ENCODE data around the gene RASA3. TPM values are rescaled to one million over a fixed set of nuclear protein-coding genes. Genes with fewer than 3 reads are reported as not detected.

Gene RASA3
- total RNA-seq, 1 donor from 2014 or later, result 25.4 TPM

DNA sequence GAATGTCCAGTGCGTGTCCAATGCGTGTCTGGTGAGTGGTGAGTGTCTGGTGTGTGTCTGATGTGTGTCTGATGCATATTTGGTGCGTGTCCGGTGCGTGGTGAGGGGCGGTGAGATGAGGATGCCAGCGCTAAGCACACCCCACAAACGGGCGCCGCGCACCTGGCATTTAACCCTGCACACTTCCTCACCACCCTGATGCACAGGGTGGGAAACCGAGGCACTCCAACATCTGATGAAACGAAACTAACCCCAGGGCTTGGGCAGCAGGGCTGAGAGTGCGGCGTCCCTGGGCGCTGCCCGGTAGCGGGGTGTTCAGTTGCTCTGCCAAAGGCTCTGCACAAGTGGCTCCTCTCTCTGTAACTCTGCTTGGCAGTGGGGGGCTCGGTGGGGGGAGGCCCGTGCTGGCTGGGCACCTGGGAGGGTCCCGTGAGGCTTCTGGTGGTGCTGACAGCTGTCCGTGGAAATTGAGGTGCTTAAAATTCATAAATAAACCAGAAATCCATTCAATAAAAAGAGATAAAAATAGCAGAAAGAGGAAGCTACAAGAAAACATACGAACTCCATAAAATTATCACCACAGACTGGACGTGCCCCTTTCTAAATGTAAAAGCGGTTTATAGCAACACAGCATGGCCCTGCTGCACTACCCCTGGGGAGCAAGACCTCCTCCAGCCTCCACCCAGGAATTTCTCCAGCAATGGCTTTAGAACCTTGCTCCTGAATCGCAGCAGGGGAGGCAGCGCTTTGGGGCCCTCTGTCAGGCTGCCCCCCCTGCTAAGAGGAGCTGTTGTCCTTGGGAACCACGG is 76.0 kb downstream of the RASA3 start:
- DNase-seq (ENCODE audit: low read depth in 2 of 2), result no peak

DNA sequence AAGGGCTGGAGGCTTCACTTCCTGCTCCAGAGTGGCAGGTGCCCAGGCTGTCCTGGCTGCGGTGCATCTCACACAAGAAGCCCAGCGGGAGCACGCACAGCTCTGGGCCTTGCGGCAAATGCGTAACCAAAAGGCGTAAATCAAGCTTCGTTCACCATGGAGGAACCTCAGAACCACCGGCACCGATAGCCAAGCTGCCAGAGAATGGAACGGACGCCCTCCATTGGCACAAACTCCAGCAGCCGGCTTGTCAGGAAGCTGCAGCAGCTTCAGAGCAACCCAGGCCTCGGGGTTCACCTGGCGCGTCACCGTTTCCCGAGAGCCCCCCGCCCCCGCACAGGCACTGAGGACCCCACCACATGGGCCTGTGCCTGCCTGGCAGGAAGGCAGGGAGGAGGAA is 76.7 kb downstream of the RASA3 start:
- DNase-seq (ENCODE audit: low read depth in 2 of 2), result no peak

DNA sequence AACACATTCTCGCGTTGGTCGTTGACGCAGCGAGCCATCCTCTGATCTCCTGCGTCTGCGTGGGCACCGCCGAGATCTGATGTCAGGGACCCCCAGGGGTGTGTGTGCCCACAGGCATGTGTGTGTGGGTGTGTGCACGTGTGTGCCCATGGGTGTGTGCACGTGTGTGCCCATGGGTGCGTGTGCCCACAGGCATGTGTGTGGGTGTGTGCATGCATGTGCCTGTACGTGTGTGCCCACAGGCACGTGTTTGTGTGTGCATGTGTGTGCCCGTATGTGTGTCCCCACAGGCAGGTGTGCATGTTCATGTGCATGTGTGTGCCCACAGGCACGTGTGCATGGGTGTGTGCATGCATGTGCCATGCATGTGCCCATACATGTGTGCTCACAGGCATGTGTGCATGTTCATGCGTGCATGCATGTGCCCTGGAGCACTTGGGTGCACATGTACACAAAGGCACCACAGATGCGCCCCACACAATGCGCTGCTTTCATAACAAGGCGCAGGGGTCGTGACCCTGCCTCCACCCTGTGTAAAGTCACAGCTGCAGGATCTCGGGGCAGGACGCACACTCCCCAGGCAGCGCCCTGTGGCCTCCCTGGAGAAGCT is 77.5 kb downstream of the RASA3 start:
- no peak for DNase-seq (ENCODE audit: low read depth in 2 of 2)

DNA sequence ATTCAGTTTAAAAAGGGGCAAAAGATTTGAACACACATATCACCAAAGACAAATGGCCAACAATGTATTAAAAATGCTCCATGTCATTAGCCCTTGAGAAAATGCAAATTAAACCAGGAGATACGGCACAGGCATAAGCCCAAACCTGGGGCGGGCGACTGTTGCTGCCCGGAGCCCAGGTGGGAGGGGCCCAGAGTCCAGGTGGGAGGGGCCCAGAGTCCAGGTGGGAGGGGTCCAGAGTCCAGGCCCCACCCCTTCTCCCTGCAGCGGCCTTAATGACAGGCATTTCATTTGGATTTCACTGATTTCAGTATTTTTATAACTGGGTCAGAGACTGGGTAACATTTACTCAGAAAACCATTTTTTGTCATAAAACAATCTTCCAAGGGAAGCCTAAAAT is 78.2 kb downstream of the RASA3 start:
- no peak for DNase-seq (ENCODE audit: low read depth in 2 of 2)

DNA sequence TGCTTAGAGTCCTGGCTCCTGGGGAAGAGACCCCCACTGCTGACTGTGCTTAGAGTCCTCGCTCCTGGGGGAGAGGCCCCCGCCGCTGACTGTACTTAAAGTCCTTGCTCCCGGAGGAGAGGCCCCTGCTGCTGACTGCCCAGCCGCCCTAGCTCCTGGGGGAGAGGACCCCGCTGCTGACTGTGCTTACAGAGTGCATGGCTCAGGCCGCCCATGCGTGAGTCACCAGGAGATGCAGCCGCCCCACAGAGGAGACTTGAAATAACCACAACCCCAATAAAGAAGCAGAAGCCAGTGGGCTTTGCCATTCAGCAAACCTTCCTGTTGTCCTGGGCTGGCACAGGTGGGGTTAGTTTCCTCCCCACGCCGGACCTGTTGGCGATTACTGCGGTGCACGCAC is 79.4 kb downstream of the RASA3 start:
- DNase-seq (ENCODE audit: low read depth in 2 of 2), result no peak

DNA sequence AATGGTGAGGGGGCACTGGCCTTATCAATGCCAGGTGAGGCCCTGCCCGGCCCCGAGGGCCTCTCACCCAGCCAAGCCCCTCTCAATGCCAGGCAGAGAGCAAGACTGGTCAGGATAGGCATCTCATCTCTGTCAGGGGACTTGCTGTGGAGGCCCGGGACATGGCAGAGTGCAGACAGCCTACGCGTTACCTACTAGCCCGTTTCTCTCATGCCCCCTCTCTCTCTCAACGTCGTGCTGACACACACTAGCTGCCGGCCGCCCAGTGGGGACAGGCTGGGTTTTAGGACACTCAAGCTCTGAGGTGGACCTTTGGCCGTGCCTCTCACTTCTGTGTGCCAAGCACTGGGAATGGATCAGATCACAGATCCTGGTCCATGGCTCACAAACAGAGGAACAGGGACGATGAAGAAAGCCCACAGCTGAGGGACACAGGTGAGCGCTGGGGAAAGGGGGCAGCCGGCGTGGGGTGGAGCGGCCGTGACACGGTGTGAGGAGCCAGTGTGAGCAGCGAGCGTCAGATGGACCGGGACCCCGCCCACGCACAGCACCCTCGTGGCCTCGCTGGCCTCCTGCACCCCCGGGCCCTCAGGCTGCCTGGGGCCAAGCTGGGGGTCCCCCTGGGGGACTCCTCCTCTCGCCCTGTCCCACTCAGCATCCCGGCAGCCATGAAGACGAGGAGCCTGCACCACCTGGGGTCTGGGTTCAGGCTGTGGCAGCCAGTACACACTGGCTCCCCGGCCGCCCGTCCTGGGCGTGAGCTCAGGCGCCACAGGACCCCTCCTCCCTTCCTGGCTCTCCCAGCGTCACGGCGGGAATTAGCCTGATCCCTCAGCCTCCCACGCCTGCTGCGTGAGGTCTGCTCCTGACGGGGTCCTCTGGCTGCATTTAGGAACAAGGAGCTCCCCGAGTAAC is 81.6 kb downstream of the RASA3 start:
- no peak for DNase-seq (ENCODE audit: low read depth in 2 of 2)

DNA sequence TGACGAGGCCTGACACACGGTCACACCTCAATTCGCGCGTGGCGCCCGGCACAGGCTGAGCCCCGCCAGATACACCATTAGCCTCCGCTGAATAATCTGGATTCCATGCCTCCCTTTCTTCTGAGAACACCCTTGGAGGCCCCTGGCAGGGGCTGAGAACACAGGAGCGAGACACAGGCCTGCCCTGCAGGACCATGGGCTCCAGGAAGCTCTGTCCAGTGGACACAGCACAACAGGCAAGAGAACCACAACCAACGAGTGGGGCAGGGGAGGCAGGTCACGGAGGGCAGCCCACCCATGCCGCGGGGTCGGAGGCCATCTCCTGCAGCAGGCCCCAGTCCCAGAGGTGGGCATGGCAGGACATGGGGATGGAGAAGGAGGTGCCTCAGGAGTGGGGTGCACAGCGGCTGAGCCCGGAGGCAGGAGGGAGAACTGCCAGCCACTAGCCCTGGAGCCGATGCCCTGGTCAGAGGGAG is 82.8 kb downstream of the RASA3 start:
- DNase-seq (ENCODE audit: low read depth in 2 of 2), result no peak

DNA sequence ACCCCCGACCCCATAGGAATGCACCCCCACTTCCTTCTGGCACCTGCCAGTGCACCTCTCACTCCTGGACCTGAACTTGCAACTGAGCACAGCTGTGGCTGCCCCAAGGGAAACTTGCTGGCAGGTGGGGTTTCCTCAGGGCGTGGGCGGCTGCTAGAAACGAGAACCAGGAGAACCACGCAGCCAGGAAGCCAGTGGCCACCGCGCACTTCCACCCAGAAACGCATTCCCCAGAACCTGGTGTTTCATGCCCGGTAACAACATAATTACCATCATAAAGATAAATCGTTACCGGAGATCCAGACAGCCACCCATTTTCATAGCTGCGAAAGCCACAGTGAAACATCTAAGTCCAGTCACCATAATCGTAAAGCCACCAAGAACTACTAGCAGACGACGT is 83.4 kb downstream of the RASA3 start:
- no peak for DNase-seq (ENCODE audit: low read depth in 2 of 2)

DNA sequence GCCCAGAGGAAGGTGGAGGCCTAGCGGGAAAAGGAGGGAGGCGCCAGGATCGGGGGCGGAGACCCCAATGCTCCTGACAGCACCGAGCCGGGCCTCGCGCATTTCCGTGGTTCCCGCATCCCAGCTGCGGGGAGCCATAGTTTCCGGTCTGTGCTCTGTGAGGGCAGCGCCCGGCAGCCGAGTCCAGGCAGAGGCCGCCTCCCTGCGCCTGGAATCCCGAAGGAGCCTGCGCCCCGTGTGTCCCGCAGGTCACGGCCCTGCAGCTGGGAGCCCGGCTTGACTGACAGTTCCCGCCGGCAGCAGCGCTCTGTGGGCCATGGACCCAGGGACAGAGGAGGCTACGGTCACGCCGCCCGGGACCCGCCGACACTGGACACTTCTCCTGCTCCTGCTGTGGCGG is 84.0 kb downstream of the RASA3 start:
- DNase-seq (ENCODE audit: low read depth in 2 of 2), result no peak

DNA sequence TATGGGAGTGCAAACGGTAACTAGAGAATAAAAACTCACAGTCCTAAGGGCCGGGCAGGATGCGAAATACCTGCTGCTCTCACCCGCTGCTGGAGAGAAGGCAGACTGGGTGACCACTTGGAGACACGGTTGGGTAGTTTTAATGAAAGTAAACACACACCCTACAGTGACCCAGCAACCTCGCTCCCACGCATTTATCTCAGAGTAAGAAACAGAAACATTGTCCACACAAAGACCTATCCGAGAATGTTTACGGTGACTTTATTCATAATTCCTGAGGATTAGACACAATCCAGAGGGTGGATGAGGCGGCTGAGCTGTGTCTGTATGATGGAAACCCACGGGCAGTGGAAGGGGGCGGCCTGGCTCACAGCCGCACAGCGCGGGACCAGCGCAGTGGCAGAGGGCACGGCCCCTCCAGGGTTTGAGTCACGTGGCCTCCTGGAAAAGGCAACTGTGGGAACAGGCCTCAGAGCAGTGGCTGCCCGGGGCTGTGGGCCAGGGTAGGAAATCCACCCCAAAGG is 85.0 kb downstream of the RASA3 start:
- no peak for DNase-seq (ENCODE audit: low read depth in 2 of 2)

DNA sequence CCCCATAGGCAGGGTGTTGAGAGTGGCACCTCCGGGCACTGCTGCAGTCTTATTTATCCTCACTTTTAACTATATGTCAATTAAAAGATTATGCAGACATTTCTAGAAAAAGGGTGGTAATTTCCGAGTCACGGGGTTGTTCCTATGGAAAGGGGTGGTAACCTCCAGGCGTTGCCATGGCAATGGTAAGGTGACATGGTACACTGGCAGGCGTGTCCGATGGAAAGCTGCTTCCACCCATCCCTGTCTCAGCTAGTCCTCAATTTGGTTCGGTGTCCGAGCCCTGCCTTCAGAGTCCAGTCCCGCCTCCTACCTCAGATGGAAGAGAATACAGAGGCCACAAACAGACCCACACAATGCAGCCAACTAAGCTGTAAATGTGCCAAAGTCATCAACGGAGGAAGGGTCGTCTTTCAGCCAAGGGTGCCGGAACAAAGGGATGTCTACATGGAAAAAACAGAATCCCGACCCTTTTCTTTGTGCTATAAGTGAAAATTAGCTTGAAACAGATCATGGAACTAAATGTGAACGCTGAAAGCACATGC is 85.9 kb downstream of the RASA3 start:
- DNase-seq (ENCODE audit: low read depth in 2 of 2), result peak in 1 of 2 donors; percentile 60

DNA sequence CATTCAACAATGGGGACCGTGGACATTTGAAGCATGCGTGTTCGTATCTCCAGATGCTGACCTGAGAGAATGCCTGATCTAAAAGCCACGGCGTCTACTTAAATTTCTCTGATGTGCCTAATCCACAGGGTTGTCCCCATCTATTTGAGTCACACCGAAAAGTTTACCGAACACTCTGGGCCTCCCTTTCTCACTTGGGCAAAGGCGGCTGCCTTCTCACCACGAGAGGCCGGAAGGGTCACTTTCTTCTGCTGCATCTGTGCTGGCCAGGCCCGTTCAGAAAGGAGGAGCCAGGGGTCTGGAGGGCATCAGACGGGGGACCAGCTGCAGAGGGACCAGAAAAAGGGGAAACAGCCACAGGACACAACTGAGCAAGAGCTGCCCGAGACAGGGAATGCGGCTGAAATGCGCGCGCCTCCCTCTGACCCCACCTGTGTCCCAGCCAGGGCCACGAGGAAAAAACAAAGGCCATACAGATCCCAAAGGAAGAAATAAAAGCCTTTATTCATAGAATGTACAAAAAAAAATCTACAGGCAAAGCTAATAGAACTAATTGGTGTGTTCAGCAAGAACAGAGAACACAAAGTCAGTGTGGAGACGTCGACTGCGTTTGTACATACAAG is 87.2 kb downstream of the RASA3 start:
- DNase-seq (ENCODE audit: low read depth in 2 of 2), result no peak

DNA sequence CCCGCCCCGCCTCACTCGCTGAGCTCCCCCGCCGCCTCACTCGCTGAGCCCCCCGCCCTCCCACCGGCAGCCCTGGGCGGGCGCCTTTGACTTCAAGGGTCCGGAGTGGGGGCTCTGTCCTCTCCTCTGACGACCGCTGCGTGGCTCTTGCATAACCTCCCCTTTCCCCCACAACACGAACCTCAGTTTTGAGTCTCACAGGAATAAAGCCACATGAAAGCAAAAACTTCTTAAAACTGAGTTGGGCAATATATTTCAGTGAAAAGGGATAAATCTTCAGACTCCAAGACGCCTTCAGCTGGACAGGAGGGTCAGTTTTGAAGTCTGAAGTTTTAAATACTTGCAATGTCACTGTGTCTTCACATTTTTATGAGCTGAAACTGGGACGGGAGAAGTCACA is 87.9 kb downstream of the RASA3 start:
- DNase-seq (ENCODE audit: low read depth in 2 of 2), result no peak

DNA sequence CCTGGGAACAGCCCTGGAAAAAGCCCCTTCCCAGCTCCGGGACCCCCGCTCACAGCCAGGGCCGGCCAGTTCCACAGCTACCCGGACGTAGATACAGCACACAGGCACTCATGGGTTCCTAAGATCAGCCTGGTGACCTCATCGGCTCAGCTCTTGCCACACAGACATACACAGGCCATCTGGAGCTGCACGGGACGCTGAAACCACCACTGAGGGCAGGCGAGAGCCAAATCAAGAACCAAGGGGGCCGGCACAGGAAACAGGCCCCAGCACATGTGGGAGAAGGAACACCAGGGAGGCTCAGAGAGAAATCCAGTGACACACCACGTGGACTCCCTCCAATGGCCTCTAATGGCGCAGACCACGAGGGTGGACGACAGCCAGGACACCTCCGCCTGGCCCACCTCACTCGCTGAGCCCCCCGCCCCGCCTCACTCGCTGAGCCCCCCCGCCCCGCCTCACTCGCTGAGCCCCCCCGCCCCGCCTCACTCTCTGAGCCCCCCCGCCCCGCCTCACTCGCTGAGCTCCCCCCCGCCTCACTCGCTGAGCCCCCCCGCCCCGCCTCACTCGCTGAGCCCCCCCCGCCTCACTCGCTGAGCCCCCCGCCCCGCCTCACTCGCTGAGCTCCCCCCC is 88.9 kb downstream of the RASA3 start:
- DNase-seq (ENCODE audit: low read depth in 2 of 2), result peak in 1 of 2 donors; percentile 83

DNA sequence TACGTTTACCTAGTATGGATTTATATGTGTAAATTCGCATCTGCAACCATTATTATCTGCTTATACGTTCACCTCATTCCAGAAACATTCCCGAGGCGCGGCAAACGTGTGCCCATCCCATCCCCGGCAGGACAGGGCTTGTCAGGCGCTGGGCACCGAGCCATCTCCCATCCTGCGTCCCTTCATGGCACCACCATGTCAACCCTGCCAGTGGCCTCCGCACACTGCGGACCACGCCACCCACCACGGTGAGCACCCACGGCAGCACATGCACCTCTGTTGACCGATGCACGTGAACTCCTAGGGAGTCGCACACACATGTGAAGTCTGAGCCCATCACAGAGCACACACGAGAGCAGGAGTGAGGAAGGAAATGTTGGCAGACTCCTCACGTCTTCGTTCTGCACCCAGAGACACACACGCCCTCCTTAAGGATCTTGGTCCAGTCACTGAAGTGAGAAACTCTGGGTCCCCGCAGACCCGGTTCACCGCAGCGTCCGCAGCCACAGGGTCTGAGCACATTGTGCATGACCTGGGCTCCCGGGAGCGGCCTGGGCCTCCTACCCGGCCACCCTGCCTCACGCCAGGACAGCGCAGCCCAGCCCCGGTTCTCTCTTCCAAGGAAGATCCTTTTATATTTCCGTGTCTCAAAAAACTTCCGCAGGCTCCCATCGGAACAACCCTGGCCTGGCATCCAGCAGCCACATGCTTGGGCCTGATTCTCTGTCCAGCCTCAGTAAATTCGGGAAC is 90.2 kb downstream of the RASA3 start:
- no peak for DNase-seq (ENCODE audit: low read depth in 2 of 2)

DNA sequence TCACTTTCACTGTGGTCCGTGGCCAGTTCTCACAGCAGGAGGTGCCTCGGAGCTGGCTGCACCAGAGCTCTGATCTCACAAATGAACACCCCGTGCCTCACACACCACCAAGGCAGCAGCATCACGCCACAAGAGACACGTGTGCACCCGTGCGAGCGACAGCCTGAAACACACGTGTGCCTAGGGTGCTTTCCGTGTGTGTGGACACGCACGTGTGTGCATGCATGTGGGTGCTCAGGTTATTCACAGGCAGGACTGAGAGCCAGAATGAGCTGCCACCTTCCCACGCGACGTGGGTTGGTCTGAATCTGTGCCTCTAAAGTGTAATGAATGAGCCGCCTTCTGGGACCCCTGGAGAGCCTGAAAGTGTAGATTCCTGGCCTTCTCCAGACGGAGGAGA is 90.9 kb downstream of the RASA3 start:
- no peak for DNase-seq (ENCODE audit: low read depth in 2 of 2)

DNA sequence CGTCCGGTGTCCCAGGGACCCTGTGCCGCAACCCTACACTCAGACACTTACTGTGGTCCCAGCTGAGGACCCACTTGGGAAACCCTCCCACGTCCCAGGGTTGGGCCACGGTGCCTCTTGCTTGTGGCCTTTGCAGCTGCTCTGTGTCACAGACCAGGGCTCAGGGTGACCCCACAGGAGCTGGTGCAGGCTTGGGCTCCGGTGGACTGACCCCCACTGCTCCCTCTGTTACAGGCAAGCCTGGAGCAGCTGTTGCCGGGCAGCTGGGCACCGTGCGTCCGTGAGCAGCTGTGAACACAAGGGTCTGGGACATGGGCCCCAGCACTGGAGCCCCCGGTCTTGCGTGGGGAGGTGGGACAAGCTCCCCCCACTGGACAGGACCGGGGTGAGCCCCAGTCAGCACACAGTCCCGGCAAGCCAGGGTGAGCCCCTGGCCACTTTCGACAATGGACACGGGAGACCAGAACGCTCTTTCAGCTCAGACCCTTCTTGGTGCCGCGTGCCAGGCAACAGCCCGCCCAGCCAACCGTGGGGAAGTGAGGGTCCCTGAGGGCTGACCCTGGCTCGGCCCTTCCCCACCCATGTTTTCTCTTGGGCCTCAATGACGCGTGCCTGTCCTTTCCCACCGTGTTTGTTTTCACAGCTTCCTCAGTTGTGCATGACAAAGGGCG is 92.8 kb downstream of the RASA3 start:
- DNase-seq (ENCODE audit: low read depth in 2 of 2), result no peak

DNA sequence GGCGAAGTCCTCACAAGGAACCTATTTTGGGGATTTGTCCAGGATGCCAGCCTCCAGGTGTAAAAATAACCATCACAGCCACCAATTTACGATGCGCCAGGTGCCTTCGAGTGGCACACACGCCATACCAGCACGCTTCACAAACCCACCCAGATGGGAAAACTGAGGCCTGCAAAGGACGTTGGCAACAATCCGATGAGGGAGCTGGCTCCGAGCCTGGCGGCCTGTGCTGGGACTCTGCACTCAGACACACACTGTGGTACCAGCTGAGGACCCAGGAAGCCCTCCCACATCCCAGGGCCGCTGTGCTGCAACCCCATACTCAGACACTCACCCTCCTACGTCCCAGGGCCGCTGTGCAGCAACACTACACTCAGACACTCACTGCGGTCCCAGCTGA is 93.5 kb downstream of the RASA3 start:
- no peak for DNase-seq (ENCODE audit: low read depth in 2 of 2)

DNA sequence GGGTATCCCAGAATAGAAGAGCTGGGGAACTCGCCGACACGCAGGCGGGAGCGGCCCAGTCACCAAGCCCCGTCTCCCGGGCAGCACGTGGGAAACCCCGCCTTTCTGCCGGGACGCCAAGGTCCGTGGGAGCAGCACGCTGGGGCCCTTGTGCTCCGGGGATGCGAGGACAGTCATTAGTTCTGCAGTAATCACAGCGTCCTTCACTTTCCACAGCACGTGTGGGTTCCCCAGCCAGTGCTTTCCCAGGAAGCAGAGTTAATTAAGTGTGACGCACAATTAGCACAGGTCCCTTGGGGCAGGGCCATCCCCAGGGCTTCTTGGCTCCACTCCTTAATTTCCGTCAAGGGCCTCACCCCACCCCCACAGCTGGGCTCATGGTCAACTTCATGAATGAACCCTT is 94.2 kb downstream of the RASA3 start:
- DNase-seq (ENCODE audit: low read depth in 2 of 2), result no peak

Data from lung microvascular endothelial cell (primary cell).